ENCODE measurements around the gene NEK10. TPM values are rescaled to one million over a fixed set of nuclear protein-coding genes. Genes with fewer than 3 reads are reported as not detected.

The NEK10 gene
- total and polyA plus RNA-seq, 9 of the 15 experiments (the other 6 are each of a cell fraction or from before 2014, with no cell fraction given) = 0.07 TPM; not detected in 8

DNA sequence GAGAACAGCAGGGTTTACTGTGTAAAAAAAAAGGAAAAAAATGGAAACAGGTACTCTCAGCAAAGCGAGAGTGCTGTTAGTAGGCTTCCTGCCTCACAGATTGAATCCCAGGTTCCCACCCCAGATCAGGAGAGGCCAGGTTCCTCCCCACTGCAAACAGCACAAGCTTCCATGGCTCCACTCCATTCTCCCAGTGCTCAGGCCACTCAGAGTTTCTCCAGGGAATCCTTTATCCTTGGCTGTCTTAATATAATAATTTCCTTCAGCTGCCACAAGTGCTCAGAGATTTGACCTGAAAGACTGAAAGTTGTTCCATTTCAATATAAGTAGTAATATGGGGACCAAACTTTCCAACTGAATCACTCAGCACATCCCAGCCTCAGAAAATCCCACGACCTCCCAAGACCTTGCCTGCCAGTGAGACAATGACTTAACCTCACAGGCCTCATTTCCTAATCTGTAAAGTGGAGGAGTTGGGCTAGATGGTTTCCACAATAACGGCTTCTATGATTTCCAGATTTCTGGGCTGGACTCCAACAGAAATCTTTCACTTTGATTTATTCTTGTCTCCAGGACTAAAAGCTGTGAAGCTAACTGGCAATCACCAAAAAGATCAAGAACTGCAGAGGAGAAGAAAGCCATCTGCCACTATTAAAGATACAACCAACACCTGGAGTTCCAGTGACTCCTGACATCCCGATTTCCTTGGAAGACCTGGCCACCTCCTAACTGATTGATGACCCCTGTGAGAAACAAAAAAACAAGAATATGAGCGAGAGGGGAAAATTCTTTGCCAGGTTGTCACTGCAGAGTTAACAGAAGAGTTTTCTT, 289.5 kb downstream of the NEK10 start:
- no peaks in the 10 kb centered on the region for H3K27me3 ChIP-seq (ENCODE audit: control insufficient read depth in 2 of 2, insufficient read depth in 2 of 2, low read length in 2 of 2)
- DNase-seq (ENCODE audit: extremely low read depth in 1 of 4, low spot score in 3 of 4) (no peak), FAIRE-seq (no peak), ATAC-seq (no peak)
- H3K4me1 ChIP-seq (replicated peaks in 1 of 2; ENCODE audit: control insufficient read depth in 2 of 2, insufficient read depth in 2 of 2, low read length in 2 of 2) = no peaks in the 10 kb centered on the region
- no peak overlapping the region for H3K4me3 ChIP-seq
- ChIA-PET POLR2A (no interaction called here), CTCF (ENCODE audit: low intra/inter-chr PET ratio) (no interaction called here)
- H3K9me1 ChIP-seq (ENCODE audit: control insufficient read depth, insufficient read depth, low read length) = no peaks in the 10 kb centered on the region
- H3K9me3 ChIP-seq (replicated peaks; ENCODE audit: control insufficient read depth, insufficient read depth, low read depth, low read length) = peaks cover 2% of the 10 kb centered on the region; the same call in 1 of the 2 replicates
- H3K36me3 ChIP-seq (ENCODE audit: control insufficient read depth, insufficient read depth, low read length) = no peaks in the 10 kb centered on the region
- intact Hi-C loops (cut with micrococcal nuclease) = no loop called here
- no peak overlapping the region for H2AFZ ChIP-seq (ENCODE audit: low read depth, low read length)
- no TSS peak for BruUV-seq (replicated peaks)
- H3K79me2 ChIP-seq (ENCODE audit: control insufficient read depth, insufficient read depth, low read length) = no peaks in the 10 kb centered on the region
- no peak overlapping the region for H3K4me2 ChIP-seq (ENCODE audit: insufficient read depth, low read length)
- in situ Hi-C loops (cut with MboI) = no loop called here
- no peak overlapping the region for H3K27ac ChIP-seq (ENCODE audit: extremely low read depth, low read depth, low read length)
- no peaks in the 10 kb centered on the region for H4K20me1 ChIP-seq (replicated peaks; ENCODE audit: control insufficient read depth, insufficient read depth, low read length)
- H3K9ac ChIP-seq (ENCODE audit: insufficient read depth in 1 of 2, low read depth in 2 of 2, low read length in 2 of 2) = no peak overlapping the region
- WGBS (ENCODE audit: insufficient coverage, low coverage, missing lambda C conversion rate) = 2% methylated on average over 5 of the region's 5 CpGs
- TF ChIP-seq, protein P1, sequence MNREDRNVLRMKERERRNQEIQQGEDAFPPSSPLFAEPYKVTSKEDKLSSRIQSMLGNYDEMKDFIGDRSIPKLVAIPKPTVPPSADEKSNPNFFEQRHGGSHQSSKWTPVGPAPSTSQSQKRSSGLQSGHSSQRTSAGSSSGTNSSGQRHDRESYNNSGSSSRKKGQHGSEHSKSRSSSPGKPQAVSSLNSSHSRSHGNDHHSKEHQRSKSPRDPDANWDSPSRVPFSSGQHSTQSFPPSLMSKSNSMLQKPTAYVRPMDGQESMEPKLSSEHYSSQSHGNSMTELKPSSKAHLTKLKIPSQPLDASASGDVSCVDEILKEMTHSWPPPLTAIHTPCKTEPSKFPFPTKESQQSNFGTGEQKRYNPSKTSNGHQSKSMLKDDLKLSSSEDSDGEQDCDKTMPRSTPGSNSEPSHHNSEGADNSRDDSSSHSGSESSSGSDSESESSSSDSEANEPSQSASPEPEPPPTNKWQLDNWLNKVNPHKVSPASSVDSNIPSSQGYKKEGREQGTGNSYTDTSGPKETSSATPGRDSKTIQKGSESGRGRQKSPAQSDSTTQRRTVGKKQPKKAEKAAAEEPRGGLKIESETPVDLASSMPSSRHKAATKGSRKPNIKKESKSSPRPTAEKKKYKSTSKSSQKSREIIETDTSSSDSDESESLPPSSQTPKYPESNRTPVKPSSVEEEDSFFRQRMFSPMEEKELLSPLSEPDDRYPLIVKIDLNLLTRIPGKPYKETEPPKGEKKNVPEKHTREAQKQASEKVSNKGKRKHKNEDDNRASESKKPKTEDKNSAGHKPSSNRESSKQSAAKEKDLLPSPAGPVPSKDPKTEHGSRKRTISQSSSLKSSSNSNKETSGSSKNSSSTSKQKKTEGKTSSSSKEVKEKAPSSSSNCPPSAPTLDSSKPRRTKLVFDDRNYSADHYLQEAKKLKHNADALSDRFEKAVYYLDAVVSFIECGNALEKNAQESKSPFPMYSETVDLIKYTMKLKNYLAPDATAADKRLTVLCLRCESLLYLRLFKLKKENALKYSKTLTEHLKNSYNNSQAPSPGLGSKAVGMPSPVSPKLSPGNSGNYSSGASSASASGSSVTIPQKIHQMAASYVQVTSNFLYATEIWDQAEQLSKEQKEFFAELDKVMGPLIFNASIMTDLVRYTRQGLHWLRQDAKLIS (CRISPR knock-in tag; IDR thresholded peaks at IDR 0.05) = no peak
- TF ChIP-seq, protein P2, sequence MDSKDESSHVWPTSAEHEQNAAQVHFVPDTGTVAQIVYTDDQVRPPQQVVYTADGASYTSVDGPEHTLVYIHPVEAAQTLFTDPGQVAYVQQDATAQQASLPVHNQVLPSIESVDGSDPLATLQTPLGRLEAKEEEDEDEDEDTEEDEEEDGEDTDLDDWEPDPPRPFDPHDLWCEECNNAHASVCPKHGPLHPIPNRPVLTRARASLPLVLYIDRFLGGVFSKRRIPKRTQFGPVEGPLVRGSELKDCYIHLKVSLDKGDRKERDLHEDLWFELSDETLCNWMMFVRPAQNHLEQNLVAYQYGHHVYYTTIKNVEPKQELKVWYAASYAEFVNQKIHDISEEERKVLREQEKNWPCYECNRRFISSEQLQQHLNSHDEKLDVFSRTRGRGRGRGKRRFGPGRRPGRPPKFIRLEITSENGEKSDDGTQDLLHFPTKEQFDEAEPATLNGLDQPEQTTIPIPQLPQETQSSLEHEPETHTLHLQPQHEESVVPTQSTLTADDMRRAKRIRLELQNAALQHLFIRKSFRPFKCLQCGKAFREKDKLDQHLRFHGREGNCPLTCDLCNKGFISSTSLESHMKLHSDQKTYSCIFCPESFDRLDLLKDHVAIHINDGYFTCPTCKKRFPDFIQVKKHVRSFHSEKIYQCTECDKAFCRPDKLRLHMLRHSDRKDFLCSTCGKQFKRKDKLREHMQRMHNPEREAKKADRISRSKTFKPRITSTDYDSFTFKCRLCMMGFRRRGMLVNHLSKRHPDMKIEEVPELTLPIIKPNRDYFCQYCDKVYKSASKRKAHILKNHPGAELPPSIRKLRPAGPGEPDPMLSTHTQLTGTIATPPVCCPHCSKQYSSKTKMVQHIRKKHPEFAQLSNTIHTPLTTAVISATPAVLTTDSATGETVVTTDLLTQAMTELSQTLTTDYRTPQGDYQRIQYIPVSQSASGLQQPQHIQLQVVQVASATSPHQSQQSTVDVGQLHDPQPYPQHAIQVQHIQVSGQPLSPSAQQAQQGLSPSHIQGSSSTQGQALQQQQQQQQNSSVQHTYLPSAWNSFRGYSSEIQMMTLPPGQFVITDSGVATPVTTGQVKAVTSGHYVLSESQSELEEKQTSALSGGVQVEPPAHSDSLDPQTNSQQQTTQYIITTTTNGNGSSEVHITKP (IDR thresholded peaks at IDR 0.05; ENCODE audit: partially characterized antibody) = no peak
- TF ChIP-seq, protein P3, sequence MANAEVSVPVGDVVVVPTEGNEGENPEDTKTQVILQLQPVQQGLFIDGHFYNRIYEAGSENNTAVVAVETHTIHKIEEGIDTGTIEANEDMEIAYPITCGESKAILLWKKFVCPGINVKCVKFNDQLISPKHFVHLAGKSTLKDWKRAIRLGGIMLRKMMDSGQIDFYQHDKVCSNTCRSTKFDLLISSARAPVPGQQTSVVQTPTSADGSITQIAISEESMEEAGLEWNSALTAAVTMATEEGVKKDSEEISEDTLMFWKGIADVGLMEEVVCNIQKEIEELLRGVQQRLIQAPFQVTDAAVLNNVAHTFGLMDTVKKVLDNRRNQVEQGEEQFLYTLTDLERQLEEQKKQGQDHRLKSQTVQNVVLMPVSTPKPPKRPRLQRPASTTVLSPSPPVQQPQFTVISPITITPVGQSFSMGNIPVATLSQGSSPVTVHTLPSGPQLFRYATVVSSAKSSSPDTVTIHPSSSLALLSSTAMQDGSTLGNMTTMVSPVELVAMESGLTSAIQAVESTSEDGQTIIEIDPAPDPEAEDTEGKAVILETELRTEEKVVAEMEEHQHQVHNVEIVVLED (CRISPR knock-in tag; IDR thresholded peaks at IDR 0.05) = no peak
- TF ChIP-seq ILK (tag; IDR thresholded peaks at IDR 0.05; ENCODE audit: borderline replicate concordance, low read depth) = no peak
- TF ChIP-seq MXI1 (IDR thresholded peaks at IDR 0.05; ENCODE audit: low read depth, low read length) = no peak
